G401.6 (cell line): ENCODE data around the gene RNASE8.

Experiments used
- FAIRE-seq: peaks from 2 replicates; lab custom pipeline; 2012; peaks lifted over from hg19 to GRCh38; lab: Jason Lieb, UNC

RNASE8 gene

DNA sequence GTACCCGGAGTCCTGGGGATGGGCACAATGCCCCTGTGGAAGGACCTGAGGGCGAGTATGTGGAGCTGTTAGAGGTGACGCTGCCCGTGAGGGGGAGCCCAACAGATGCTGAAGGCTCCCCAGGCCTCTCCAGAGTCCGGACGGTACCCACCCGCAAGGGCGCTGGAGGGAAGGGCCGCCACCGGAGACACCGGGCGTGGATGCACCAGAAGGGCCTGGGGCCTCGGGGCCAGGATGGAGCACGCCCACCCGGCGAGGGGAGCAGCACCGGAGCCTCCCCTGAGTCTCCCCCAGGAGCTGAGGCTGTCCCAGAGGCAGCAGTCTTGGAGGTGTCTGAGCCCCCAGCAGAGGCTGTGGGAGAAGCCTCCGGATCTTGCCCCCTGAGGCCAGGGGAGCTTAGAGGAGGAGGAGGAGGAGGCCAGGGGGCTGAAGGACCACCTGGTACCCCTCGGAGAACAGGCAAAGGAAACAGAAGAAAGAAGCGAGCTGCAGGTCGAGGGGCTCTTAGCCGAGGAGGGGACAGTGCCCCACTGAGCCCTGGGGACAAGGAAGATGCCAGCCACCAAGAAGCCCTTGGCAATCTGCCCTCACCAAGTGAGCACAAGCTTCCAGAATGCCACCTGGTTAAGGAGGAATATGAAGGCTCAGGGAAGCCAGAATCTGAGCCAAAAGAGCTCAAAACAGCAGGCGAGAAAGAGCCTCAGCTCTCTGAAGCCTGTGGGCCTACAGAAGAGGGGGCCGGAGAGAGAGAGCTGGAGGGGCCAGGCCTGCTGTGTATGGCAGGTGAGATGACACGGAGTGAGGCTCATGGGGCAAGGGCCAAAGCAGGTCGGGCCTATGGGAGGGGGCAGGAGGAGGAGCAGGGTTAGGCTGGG, 17.0 kb downstream of the RNASE8 start:
- FAIRE-seq: no peak

DNA sequence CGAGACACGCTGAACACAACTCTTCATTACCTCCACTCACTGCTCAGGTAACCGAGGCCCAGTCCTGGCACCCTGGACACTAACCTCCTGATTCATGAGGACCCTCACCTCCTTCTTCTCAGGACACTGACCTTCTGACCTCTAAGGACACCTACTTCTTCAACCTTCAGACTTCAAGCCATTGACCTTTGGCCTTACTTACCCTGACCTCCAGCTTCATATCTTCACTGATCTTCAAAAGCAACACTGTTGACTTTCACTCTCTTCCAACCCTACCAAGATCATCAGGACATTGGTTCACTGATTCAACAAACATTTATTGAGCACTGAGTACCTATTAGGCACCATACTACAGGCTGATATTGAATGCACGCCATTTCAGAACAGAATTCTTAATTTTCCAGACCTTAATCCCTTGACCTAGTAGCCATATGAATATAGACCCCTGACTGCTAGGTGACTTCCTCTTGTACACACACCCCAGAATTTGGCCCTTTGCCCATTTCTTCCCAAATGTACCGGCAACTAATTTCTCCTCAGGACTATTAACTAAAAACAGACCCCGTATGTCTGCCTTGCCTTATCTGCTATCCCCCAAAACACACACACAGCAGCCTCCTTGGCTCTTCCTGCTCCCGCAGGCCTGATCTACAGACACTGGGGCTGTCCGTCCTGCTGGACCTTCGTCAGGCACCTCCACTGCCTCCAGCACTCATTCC, 18.3 kb downstream of the RNASE8 start:
- FAIRE-seq: no peak

DNA sequence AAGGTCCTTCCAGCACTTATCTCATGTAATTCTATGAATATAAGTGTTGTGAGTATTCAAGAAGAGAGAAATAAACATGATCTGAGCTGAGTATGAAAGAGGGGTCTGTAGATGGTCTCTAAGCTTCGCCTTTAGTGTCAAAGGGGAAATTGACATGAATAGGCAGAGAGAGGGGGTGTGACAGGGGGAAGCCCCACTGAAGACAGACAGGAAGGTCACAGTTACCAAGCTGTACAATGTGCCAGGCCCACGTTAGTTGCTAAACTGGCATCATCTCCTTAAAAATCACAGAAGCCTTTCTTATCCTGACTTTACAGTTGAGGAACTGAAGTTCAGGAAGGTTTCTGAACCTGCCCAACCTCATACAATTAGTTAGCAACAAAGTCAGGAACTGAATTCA, 20.1 kb downstream of the RNASE8 start:
- no peak for FAIRE-seq

DNA sequence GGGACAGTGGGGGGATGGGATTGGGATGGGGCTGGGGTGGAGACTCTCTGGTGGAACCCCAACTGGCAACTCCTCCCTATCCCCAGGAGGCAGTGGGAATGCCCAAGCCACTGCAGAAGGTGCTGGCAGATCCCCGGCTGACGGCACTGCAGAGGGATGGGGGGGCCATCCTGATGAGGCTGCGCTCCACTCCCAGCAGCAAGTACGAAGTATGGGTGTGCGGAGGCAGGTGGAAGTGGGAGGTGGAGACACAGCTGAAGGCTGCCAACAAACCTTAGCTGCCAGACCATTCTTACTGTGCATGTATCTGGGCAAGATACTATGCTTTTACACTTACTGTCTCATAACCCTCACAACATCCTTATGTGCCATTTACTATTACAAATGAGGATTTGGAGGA, 20.7 kb downstream of the RNASE8 start:
- FAIRE-seq: no peak

DNA sequence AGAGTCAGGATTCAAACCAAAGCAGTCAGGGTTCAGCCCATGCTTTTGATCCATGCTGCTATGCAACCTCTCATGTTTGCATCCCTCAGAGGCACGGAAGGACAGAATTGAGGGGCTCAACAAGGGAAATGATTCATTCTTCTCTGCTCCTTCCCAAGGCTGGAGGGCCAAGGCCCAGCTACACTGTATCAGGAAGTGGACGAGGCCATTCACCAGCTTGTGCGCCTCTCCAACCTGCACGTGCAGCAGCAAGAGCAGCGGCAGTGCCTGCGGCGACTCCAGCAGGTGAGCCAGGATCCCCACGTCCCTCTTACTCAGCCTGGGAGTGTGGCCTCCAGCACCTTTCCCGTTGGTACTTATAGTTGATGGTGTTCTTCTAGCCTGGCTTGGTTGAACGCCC, 21.1 kb downstream of the RNASE8 start:
- no peak for FAIRE-seq

DNA sequence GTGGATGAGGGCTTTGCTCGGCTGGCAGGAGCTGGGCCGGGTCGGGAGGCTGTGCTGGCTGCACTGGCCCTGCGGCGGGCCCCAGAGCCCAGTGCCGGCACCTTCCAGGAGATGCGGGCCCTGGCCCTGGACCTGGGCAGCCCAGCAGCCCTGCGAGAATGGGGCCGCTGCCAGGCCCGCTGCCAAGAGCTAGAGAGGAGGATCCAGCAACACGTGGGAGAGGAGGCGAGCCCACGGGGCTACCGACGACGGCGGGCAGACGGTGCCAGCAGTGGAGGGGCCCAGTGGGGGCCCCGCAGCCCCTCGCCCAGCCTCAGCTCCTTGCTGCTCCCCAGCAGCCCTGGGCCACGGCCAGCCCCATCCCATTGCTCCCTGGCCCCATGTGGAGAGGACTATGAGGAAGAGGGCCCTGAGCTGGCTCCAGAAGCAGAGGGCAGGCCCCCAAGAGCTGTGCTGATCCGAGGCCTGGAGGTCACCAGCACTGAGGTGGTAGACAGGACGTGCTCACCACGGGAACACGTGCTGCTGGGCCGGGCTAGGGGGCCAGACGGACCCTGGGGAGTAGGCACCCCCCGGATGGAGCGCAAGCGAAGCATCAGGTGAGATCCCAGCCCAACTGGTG, 24.0 kb downstream of the RNASE8 start:
- no peak for FAIRE-seq

DNA sequence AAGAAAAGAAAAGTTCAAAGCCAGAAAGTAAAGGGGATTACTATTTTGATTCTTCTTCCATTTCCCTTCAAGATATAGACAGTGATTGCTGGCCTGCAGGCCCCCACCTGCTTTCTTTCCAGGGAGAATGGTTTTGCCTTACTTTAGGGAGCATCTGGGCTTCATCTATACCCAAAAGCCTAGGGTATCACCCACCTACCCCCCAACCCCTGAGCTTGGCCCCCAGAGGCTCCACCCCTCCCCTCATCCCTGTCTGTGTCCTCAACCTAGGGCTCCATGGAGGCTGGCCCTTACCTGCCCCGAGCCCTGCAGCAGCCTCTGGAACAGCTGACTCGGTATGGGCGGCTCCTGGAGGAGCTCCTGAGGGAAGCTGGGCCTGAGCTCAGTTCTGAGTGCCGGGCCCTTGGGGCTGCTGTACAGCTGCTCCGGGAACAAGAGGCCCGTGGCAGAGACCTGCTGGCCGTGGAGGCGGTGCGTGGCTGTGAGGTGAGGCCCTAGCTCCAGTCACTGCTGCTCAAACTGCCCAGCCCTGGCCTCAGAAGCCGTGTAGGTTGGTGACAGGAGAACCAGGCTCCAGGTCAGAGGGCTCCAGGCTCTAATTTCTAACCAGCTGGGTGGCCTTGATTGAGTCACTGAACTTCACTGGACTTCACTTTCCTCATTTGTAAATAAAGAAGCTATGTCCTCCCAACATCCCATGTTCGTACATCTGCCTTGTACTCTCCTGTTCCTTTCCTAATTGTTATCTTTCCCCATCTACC, 26.1 kb downstream of the RNASE8 start:
- no peak for FAIRE-seq

DNA sequence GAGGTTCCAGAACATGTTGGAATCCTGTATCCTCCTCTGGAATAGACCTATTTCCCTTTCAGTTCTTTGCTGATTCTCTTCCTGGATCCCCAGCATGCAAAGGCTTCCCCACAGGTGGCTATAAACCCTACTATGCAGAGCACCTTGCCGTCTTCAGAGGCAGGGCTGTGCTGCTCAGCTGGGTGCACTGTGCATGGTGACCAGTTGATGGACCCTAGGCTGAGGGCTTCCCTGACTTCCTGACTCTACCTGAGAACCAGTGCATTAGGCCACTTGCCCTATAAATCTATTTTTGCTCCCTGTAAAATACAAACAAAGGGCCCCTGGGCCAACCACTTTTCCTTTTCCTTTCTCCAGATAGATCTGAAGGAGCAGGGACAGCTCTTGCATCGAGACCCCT, 26.8 kb downstream of the RNASE8 start:
- no peak for FAIRE-seq

DNA sequence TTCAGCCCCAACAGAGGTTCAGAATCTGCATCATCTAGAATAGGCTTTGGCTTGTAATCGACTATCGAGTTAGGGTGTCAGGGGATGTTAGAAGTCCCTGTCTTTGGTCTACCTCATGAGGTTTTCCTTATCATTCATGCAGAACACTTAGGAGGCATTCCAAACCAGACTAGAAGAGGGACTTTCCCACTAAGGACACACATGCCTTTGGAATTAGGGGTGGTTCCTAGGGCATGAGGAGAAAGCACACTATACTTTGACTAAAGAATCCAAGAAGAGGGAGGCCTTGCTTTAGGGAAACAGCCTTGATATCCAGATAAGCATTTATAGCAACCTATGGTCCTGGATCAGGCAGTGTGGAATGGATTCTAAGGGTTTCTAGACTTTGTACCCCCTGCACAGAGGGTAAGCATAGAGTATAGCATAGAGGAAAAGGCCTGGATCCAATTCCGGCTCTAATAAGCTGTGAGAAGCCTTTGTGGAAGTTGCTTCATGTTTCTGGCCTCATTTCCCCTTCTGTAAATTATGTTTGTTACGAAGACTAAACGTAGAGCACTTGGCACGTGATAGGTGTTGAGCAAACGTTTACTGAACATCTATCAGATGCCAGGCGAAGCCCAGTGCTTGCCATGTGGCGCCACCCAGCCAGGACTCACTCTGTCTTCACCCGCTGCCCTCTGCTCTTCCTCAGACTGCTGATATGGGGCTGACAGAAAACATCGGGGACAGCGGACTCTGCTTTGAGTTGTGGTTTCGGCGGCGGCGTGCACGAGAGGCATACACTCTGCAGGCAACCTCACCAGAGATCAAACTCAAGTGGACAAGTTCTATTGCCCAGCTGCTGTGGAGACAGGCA, 27.6 kb downstream of the RNASE8 start:
- FAIRE-seq: peak; percentile 72

DNA sequence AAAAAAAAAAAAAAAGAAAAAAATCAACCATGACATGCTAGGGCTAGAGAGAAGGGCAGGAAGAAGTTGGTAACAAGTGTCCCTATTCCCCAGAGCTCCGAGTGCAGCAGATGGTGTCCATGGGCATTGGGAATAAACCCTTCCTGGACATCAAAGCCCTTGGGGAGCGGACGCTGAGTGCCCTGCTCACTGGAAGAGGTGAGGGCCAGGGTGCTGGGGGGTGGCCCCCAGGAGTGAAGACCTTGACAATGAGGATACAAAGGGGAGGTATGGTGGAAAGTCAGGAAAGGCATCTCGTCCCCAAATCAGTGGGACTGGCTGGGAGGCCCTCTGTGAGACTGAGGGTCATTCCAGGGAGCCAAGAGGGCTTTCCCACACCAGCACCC, 29.3 kb downstream of the RNASE8 start:
- no peak for FAIRE-seq

DNA sequence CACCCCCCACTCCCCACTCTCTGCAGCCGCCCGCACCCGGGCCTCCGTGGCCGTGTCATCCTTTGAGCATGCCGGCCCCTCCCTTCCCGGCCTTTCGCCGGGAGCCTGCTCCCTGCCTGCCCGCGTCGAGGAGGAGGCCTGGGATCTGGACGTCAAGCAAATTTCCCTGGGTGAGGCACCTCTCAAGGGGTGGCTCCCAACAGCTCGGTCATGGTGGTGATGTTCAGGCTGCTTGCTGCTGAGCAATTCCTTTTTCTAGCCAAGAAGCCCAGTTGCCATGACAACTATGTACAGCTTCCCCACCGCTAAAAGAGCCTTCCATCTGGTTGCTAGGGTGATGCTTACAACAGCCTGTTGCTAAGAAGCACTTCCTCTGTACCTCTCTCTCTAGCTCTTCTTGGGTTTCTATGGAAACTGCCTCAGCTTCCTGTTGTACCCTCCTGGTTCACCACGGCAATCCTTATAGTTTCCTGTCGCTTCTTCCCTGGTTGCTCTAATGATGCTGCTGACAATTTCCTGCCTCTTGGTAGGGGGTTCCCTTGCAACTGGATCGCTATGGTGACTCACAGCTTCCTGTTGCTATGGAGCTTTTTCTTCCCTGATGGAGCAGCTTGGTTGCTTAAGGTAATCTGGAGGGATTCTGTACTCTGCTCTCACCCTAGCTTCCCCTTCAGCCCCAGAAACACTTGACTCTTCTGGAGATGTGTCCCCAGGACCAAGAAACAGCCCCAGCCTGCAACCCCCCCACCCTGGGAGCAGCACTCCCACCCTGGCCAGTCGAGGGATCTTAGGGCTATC, 29.9 kb downstream of the RNASE8 start:
- no peak for FAIRE-seq

DNA sequence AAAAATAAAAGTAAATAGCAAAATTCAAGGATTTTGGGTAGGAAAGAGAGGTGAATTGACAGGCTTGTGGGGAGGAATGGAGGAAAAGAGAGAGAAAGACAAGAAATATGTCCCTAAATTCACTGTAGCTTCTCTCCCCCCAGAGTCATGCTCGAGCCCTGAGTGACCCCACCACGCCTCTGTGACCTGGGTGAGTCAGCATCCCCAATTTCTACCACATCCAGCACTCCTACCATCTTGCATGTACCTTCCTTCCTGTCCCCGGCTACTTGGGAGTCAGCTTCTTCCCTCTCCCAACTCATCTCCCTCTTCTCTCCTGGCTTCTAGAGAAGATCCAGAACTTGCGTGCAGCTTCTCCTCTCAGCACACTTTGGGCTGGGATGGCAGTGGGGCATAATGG, 31.1 kb downstream of the RNASE8 start:
- no peak for FAIRE-seq

DNA sequence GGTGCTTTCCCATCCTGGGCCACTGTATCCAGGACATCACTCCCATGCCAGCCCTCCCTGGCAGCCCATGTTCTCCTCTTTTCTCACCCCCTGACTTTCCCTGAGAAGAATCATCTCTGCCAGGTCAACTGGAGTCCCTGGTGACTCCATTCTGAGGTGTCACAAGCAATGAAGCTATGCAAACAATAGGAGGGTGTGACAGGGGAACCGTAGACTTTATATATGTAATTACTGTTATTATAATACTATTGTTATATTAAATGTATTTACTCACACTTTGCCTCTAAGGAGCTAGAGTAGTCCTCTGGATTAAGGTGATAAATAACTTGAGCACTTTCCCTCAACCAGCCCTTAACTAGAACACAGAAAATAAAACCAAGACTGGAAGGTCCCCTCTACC, 31.6 kb downstream of the RNASE8 start:
- FAIRE-seq: no peak

DNA sequence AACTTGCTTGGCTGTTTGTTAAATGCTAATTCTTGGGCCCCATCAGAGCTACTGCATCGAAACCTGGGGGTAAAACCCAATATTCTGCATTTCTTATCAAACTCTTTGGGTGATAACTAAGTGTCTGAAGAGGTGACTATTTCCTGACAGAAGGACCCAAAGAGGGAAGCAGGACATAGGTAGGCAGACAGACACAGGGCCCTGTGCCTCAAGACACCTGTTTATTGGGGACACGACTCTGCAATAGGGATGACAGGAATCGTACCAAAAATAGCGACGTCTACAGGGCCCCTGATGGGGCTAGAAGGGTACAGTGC, 32.2 kb downstream of the RNASE8 start:
- FAIRE-seq: no peak

DNA sequence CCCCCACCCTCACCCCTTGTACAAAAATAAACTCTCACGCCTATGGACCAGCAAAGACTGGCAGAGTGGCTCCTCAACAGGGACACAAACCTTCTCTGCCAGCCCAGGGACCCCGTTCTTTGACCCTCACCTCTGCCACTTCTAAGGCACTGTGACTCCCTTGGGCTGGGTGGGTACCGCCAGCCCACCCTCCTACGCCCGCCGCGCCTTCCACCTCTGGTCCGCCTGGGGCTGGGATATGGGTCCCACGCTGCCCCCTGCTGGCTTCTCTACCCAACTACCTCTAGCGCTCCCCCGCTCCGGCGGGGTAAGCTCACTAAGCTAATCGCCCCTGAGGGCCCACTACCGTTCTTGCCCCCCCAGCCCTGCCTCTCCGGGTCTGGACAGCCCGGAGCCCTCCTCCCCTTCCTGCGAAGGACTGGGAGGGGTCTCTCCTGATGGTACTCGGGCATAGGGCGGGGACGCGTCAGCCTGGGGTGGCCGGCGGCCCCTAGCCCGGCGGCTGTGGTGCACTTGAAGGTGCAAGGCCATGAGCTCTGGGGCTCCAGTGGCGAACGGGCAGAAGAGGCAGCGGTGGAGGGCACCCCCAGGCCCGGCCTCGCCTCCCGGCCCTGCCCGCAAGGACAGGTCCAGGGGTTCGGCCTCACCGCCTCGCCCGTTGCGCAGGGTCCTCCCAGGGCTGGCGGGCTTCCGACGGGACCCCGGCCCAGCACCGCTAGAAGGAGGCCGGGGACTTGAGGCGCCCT, 32.7 kb downstream of the RNASE8 start:
- no peak for FAIRE-seq

DNA sequence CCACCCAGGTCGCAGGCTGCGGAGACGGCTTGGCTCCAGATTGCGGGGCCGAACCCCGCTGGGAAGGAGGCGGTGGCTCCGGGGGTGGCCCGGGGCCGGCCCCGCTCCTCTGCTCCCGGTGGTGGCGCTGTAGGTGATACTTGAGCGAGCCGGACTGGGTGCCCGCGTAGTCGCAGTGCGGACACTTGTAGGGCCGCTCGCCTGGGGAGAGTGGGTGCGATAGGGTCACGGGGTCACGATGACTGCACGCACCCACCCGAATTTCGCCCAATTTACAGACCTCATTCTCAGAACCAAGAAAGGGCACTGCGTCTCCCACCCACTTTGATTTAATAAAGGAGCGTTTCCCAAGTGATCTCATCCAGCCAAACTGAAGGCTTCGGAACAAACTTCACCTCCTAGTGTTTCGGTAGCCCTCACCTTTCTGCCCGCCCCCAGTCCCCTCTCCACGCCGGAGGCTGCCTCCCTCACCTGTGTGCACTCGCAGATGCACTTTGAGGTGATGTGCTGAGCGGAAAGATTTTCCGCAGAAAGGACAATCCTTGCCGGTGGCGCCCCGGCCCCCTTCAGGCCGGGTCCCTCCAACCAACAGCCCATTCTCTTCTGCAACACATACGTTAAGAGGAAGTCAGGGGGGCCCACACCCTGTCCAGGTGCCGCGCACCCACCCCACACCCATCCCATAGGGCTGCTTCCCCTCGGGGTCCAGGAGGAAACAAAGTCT, 33.5 kb downstream of the RNASE8 start:
- FAIRE-seq: no peak

DNA sequence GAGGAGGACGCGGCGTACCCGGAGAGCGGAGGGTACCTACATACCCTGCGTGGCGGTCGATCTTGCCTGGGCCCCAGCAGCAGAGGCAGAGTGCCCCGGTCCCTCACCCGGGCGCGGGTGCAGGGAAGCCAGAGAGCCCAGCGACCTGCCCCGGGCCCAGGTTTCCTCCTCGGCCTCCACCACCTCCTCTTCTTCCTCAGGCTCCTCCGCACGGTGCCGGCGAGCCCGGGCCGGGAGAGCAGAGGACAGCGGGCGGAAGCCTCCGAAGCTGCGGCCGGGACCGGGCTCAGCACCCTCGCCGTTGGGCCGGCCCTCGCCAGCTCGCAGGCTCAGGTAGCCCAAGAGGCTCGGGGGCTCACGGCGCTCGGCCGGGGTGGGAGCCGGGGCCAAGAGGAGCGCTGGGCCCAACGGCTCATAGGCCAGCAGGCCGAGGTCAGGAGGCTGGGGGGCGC, 34.2 kb downstream of the RNASE8 start:
- no peak for FAIRE-seq

DNA sequence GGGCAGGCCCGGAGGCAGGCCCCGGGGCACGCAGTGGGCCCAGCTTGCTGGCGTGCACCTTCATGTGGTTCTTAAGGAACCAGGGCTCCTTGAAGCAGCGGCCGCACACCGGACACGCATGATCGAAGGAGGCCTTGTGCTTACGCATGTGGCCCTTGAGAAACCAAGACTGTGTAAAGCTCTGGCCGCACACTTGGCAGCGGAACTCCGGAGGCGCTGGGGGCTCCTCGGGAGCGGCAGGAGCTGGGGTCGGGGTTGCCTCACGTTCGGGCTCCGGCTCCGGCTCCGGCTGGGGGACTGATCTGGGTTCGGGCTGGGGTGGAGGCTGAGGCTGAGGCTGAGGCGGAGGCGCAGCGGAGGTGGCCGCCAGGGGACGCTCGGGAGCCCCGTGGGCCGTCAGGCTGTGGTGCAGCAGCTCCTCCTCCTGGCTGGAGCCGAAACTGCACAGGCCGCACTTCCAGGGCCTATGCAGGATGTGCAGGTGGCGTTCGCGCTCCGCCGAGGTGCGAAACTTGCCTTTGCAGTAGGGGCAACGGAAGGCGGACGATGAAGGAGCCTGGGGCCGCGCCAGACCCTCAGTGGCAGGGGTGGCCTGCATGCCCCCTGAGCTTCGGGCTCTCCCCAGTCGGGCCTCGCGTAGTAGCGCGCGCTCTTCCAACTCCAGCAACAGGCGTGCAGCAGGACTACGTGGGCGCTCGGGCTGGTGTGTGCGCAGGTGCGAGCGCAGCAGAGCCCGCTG, 34.8 kb downstream of the RNASE8 start:
- no peak for FAIRE-seq

DNA sequence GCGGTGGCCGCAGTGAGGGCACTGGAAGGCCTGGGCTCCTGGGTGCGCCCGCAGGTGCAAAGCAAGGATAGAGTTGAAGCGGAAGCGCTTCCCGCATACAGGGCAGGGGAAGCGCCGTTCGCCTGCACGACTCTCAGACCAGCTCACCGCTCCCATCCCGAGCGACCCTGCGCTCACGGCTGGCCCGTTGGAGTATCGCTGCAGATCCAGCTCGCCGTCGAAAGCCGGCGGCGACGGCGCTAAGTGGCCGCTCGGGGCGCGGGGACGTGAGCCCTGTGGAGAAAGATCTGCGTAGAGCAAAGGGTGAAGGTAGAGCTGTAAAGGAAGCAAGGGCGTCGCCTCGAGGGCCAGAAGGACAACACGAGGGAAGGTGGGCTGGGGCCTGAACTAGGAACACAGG, 35.4 kb downstream of the RNASE8 start:
- FAIRE-seq: no peak
